ENCODE measurements around the gene ETFA. TPM values are rescaled to one million over a fixed set of nuclear protein-coding genes. Genes with fewer than 3 reads are reported as not detected.
"Not testable (repeated sequence)": the region's sequence is repeated elsewhere in the genome, so short reads cannot be mapped to it uniquely, and the experiment has no call there.

Gene ETFA
- total RNA-seq, 4 donors from 2014 or later, result 65.8 to 195 (median 159) TPM

DNA sequence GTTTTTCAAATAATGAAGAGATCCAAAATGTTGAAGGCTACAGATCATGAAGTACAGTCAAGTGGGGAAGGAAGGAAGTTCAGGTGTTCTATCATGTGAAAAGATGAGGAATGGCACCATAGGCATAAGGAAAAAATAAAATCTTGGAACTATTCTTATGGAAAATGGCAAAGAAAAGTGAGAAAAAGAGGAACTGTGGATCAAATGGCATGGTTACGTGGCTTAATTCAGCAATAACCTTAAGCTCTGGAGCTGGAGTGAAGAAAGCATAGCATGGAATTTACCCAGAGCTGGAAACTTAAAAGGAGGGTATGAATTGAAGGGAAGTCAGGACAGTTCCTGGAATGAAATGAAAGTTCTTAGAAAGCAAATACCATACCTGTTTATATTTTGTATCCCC, 14.4 kb downstream of the ETFA start:
- Histone ChIP-seq H3K4me1 (peaks cover 0 to 25% (median 3%) of the 10 kb centered on the region in 4 donors), H3K4me3 (no peak overlapping the region), H3K27ac (no peak overlapping the region), H3K27me3 (no peaks in the 10 kb centered on the region), H3K9me3 (no peaks in the 10 kb centered on the region), H3K36me3 (no peaks in the 10 kb centered on the region)
- DNase-seq, result no peak
- TF ChIP-seq POLR2A (IDR thresholded peaks at IDR 0.05) (no peak), CTCF (IDR thresholded peaks at IDR 0.05) (no peak), POLR2AphosphoS5 (IDR thresholded peaks at IDR 0.05) (no peak), EP300 (IDR thresholded peaks at IDR 0.05; ENCODE audit: low read depth) (no peak)
- intact Hi-C loops (cut with DNase I; ENCODE audit: low total_unique reads) (no loop called here), in situ Hi-C loops (cut with MboI; ENCODE audit: low pct_ligation_motif_present in 1 of 4, low pct_unique_long_range_greater_than_20kb in 1 of 4, low sequenced_read_pairs in 3 of 4) (no loop called here)
- 92 to 100% methylated on average over 1 of the region's 1 CpG for WGBS, 2 donors (ENCODE audit: low coverage in 1 of 2)

DNA sequence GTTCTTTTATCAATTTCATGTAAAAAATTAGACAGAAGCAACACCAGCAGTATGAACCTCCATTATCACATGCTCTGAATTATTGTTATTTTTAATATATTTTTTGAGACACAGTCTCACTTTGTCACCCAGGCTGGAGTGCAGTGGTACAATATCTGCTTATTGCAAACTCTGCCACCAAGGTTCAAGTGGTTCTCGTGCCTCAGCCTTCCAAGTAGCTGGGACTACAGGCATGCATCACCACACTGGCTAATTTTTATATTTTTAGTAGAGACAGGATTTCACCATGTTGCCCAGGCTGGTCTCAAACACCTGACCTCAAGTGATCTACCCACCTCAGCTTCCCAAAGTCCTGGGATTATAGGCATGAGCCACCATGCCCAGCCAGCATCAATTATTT, 16.8 kb downstream of the ETFA start:
- in situ Hi-C loops (cut with MboI; ENCODE audit: low pct_ligation_motif_present in 1 of 4, low pct_unique_long_range_greater_than_20kb in 1 of 4, low sequenced_read_pairs in 3 of 4); H3K9me3 ChIP-seq; H3K4me3 ChIP-seq; H3K27ac ChIP-seq; intact Hi-C loops (cut with DNase I; ENCODE audit: low total_unique reads); DNase-seq; H3K36me3 ChIP-seq; H3K27me3 ChIP-seq: not testable (repeated sequence)
- 96 to 100% methylated on average over 1 of the region's 1 CpG for WGBS, 2 donors (ENCODE audit: low coverage in 1 of 2)
- H3K4me1 ChIP-seq, result peaks cover 0 to 22% (median 1%) of the 10 kb centered on the region in 4 donors

DNA sequence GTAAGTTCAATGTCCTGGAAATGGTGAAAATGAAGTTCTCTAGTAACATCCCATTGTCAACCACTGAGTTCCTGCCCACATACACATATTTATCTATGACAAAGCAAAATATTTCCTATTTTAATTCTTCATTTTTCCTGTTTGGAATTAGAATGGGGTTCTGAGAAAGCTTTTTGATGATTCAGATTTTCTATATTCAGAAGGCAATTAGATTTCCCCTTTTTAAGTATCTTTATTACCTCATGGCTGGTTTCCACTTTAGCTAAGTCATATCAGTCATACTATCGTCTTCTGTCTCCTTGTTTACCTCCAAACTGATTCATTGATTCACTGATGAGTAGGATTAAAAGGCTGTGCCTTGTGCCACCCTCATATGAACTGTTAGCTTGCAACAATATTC, 17.9 kb downstream of the ETFA start:
- no peaks in the 10 kb centered on the region for H3K36me3 ChIP-seq
- intact Hi-C loops (cut with DNase I; ENCODE audit: low total_unique reads), result no loop called here
- peaks cover 0 to 11% (median 0%) of the 10 kb centered on the region in 4 donors for H3K4me1 ChIP-seq
- no peak overlapping the region for H3K4me3 ChIP-seq
- DNase-seq, result no peak
- H3K27ac ChIP-seq, result no peak overlapping the region
- WGBS, 2 donors (ENCODE audit: low coverage in 1 of 2), result 59 to 83% methylated on average over 1 of the region's 1 CpG
- TF ChIP-seq CTCF (IDR thresholded peaks at IDR 0.05) (no peak), POLR2A (IDR thresholded peaks at IDR 0.05) (no peak), EP300 (IDR thresholded peaks at IDR 0.05; ENCODE audit: low read depth) (no peak), POLR2AphosphoS5 (IDR thresholded peaks at IDR 0.05) (no peak)
- no peaks in the 10 kb centered on the region for H3K9me3 ChIP-seq
- no peaks in the 10 kb centered on the region for H3K27me3 ChIP-seq
- in situ Hi-C loops (cut with MboI; ENCODE audit: low pct_ligation_motif_present in 1 of 4, low pct_unique_long_range_greater_than_20kb in 1 of 4, low sequenced_read_pairs in 3 of 4), result no loop called here

GRCh38 chr15:76289582-76289981, 21.7 kb downstream of the ETFA start:
- TF ChIP-seq POLR2AphosphoS5 (IDR thresholded peaks at IDR 0.05) (no peak), EP300 (IDR thresholded peaks at IDR 0.05; ENCODE audit: low read depth) (no peak), CTCF (IDR thresholded peaks at IDR 0.05) (no peak), POLR2A (IDR thresholded peaks at IDR 0.05) (no peak)
- H3K4me1 ChIP-seq, result peaks cover 0 to 15% (median 0%) of the 10 kb centered on the region in 4 donors
- in situ Hi-C loops (cut with MboI; ENCODE audit: low pct_ligation_motif_present in 1 of 4, low pct_unique_long_range_greater_than_20kb in 1 of 4, low sequenced_read_pairs in 3 of 4) (no loop called here), intact Hi-C loops (cut with DNase I; ENCODE audit: low total_unique reads) (no loop called here)
- no peak overlapping the region for H3K4me3 ChIP-seq
- no peaks in the 10 kb centered on the region for H3K27me3 ChIP-seq
- 70 to 100% methylated on average over 1 to 3 of the region's 3 CpGs for WGBS, 2 donors (ENCODE audit: low coverage in 1 of 2)
- peaks cover 0 to 25% (median 4%) of the 10 kb centered on the region in 4 donors for H3K36me3 ChIP-seq
- H3K27ac ChIP-seq, result no peak overlapping the region
- no peak for DNase-seq
- H3K9me3 ChIP-seq, result no peaks in the 10 kb centered on the region

DNA sequence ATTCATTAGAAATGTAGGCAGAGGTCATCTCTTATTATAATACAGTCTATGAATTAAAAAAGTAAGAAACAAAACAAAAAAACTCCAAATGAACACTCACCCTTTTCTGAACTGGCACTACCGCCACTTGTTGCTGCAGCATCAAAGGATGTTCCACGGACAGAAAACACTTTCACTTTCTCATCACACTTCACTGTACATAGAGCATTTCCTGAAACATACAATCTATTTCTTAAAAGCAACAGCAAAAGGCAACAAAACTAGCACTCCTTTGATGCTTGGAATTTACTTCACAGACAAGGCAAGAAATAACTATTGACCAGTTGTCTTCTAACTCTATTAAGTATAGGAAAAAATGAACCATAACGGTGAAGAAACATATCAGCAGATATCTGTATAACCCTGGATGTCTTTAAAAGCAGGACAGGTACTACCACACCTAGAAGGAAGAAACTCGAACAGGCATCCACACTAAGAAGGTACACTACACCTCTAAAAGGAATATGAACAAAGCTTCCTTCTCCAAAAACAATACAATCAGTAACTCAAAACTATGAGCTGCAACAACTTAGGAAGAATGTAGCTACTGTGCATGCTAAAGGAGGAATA, 24.9 kb downstream of the ETFA start:
- H3K27me3 ChIP-seq, result no peaks in the 10 kb centered on the region
- no peak for DNase-seq
- in situ Hi-C loops (cut with MboI; ENCODE audit: low pct_ligation_motif_present in 1 of 4, low pct_unique_long_range_greater_than_20kb in 1 of 4, low sequenced_read_pairs in 3 of 4) (no loop called here), intact Hi-C loops (cut with DNase I; ENCODE audit: low total_unique reads) (loop anchor here (2.0 kb wide), 1 partner anchor 54 kb away; no protein-coding TSS in a partner anchor)
- TF ChIP-seq POLR2A (IDR thresholded peaks at IDR 0.05) (no peak), POLR2AphosphoS5 (IDR thresholded peaks at IDR 0.05) (no peak), EP300 (IDR thresholded peaks at IDR 0.05; ENCODE audit: low read depth) (no peak)
- no peaks in the 10 kb centered on the region for H3K9me3 ChIP-seq
- peaks cover 0 to 12% (median 0%) of the 10 kb centered on the region in 4 donors for H3K4me1 ChIP-seq
- H3K27ac ChIP-seq, result peak overlapping the region in 1 of 4 donors; percentile 37
- 39 to 40% methylated on average over 4 of the region's 4 CpGs for WGBS, 2 donors (ENCODE audit: low coverage in 1 of 2)
- peaks cover 0 to 57% (median 17%) of the 10 kb centered on the region in 4 donors for H3K36me3 ChIP-seq
- H3K4me3 ChIP-seq, result peak overlapping the region in 1 of 4 donors; percentile 11
